ENCODE measurements around the gene TRIM6.
"Not testable (repeated sequence)": the region's sequence is repeated elsewhere in the genome, so short reads cannot be mapped to it uniquely, and the experiment has no call there.

TRIM6 gene

DNA sequence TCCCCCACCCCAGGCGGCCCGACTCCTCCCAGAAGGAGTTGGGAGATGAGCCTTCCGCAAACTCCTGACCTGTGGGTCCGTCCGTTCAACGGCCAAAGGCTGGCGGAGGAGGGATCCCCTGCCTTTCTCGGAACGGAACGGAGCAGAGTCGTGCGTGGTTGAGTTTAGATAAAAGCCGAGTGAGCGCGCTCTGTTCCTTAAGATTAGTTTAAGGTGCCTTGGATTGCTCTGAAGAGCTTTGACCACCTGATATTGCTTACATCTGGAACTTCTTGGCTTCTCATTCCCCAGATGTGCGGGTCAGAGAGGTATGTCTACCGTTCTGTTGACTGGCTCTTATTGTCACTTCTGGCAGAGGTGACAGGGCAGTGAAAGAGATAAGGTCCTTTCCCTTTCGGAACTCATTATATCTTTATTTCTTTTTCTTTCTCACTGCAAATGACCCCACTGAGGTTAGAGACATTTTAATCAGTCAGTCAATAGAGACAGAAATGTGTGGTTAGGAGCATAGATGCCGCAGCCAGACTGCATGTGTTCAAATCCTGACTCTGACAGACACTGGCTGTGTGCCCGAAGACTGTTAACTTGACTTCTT is at the start of gene TRIM6:
Gene TRIM6 (plus strand): TSS at position 31 of the 595 bp plus-strand sequence. CDS start 261 bp downstream, at position 292.
- DNase-seq: peak; percentile 71
- in situ Hi-C loops (cut with HindIII; ENCODE audit: low pct_ligation_motif_present, low pct_unique_long_range_greater_than_20kb, low sequenced_read_pairs): no loop called here

GRCh38 chr11:5547982-5548381 is 48.5 kb upstream of the TRIM6 start:
- in situ Hi-C loops (cut with HindIII; ENCODE audit: low pct_ligation_motif_present, low pct_unique_long_range_greater_than_20kb, low sequenced_read_pairs): no loop called here
- no peak for DNase-seq

DNA sequence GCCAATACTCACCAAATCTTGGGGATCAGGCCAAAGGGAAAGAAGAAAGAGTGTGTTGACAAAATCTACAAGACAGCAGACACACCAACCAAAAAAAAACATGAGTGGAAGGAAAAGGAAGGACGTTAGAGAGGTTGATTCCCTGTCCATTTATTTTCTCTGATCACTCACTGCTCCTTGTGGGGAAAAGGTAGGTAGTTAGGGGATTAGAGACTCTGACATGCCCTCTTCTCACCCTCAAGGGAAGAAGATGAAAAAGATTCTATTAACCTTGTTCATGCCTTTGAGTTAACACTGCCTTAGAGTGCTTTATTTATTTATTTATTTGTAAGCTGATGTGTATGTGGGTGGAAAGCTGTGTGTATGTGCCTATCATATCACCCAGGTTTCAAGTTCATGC is 48.0 kb upstream of the TRIM6 start, which contains the start of gene OR52H1:
Gene OR52H1 (minus strand): TSS at position 101 of the 400 bp plus-strand sequence. CDS start 3,035 bp downstream, outside the sequence.
- no peak for DNase-seq
- in situ Hi-C loops (cut with HindIII; ENCODE audit: low pct_ligation_motif_present, low pct_unique_long_range_greater_than_20kb, low sequenced_read_pairs): no loop called here

- DNase-seq: peak; percentile 70
Measured at GRCh38 chr11:5550440-5551095, 45.9 kb upstream of the TRIM6 start.

GRCh38 chr11:5553343-5553742 is 43.1 kb upstream of the TRIM6 start:
- in situ Hi-C loops (cut with HindIII; ENCODE audit: low pct_ligation_motif_present, low pct_unique_long_range_greater_than_20kb, low sequenced_read_pairs): no loop called here
- peak; percentile 10 for DNase-seq

More at GRCh38 chr11:5550440-5551095, 45.9 kb upstream of the TRIM6 start:
- in situ Hi-C loops (cut with HindIII; ENCODE audit: low pct_ligation_motif_present, low pct_unique_long_range_greater_than_20kb, low sequenced_read_pairs): no loop called here

DNA sequence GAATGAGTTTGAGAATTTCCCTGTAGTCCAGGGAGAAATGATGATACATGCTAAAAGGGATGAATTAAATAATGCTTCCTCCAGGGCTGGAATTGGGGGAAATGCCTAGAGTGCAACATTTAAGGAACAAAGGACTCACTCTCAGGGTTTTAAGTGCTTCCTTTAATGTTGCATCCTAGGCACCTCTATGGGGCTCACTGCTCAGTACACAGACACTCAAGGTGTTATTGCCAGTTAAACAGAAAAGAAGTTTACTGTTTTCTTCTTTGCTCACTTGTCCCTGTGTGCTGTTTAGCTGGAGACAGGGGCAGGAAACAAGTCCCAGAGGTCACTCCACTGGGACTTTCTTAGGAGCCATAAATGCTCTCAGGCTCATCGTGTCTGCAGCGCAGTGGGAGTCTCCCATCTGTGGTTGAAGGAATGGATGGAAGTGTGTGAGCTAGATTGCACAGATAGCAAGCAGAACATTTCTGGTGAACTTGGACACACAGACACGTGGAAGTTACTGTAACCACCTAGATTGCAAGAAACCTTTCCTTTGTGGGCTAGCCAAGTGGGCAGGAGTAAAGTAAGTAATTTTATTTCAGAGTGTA is 39.7 kb upstream of the TRIM6 start:
- in situ Hi-C loops (cut with HindIII; ENCODE audit: low pct_ligation_motif_present, low pct_unique_long_range_greater_than_20kb, low sequenced_read_pairs): no loop called here
- DNase-seq: no peak

DNA sequence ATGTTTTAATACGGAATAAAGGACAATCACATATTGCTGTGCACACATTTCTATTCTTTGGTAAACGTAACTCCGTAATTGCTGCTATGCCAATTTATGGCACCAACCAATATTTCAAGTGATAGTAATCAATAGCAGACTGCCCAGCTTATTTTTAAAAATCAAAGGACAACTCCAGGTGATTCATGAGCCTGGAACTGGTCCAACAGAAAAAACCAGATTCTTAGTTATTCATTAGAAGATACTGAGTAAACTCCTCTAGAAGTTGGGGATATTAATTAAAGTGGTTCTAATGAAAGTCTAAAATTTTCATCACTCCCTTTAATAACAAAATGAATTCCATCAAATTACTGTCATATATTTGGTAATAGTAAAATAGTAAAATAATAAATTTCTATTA is 38.7 kb upstream of the TRIM6 start:
- in situ Hi-C loops (cut with HindIII; ENCODE audit: low pct_ligation_motif_present, low pct_unique_long_range_greater_than_20kb, low sequenced_read_pairs): no loop called here

DNA sequence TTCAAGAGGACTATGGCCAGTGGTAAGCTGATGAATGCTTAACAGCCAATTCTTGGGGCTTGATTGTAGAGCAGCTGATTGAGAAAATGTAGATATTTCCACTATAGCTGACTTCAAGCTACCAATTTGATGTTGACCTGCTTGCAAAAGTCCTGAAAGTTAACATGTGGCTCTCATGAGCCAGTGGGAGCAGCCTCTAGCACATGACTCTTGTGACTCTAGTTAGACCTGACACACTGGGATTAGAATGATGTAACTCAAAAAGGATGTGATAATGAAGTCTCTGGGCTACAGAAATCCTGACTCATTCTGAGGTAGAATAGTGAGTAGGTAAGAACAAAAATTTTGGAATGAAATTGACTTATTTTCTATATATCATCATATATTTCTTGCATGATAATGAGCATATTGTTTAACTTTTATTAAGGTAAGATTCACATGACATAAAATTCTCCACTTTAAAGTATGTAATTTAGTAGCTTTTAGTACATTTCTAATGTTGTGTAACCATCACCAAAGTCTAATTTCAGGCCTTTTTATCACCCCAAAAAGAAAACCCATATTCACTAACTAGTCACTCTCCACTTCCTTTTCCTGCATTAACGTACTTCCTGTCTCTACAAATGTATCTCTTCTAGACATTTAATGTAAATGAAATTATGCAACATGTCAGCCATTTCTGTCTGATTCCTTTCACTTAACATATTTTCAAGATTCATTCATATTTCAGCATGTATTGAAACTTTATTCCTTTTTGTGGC is 32.0 kb upstream of the TRIM6 start:
- in situ Hi-C loops (cut with HindIII; ENCODE audit: low pct_ligation_motif_present, low pct_unique_long_range_greater_than_20kb, low sequenced_read_pairs): no loop called here
- DNase-seq: no peak

More for the DNA sequence above, 38.7 kb upstream of the TRIM6 start:
- DNase-seq: no peak

- DNase-seq: no peak
- in situ Hi-C loops (cut with HindIII; ENCODE audit: low pct_ligation_motif_present, low pct_unique_long_range_greater_than_20kb, low sequenced_read_pairs): no loop called here
Measured at GRCh38 chr11:5574654-5575053, 21.8 kb upstream of the TRIM6 start.

DNA sequence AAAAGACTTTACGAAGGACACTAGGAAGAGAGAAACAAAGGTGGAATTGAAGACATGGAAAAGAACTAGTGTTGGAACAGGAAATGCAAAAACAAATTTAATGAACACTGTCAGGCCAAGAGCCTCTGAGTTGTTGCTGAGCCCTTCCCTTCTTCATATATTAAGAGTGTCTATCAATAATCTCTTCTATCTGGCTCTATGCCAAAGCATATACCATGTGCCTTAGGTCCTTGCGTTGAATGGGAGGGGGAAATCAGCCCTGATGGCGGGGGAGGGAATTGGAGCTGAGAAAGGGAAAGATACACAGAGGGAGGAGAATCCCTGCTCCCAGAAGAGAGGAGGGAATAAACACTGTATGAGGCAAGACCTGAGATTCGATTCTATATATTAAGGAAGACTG is 21.3 kb upstream of the TRIM6 start:
- DNase-seq: no peak

GRCh38 chr11:5577101-5577500 is 19.3 kb upstream of the TRIM6 start:
- in situ Hi-C loops (cut with HindIII; ENCODE audit: low pct_ligation_motif_present, low pct_unique_long_range_greater_than_20kb, low sequenced_read_pairs): no loop called here
- DNase-seq: no peak

More for the DNA sequence above, 21.3 kb upstream of the TRIM6 start:
- in situ Hi-C loops (cut with HindIII; ENCODE audit: low pct_ligation_motif_present, low pct_unique_long_range_greater_than_20kb, low sequenced_read_pairs): no loop called here

- DNase-seq: no peak
- in situ Hi-C loops (cut with HindIII; ENCODE audit: low pct_ligation_motif_present, low pct_unique_long_range_greater_than_20kb, low sequenced_read_pairs): no loop called here
Measured at GRCh38 chr11:5580577-5580976, 15.9 kb upstream of the TRIM6 start, which contains the start of gene OR52B6. Gene OR52B6 (plus strand): TSS chr11:5580877. CDS start chr11:5580877, 0 bp downstream.

- no peak for DNase-seq
- in situ Hi-C loops (cut with HindIII; ENCODE audit: low pct_ligation_motif_present, low pct_unique_long_range_greater_than_20kb, low sequenced_read_pairs): no loop called here
Measured at GRCh38 chr11:5581014-5581413, 15.4 kb upstream of the TRIM6 start.

GRCh38 chr11:5584458-5584857 is 12.0 kb upstream of the TRIM6 start:
- in situ Hi-C loops (cut with HindIII; ENCODE audit: low pct_ligation_motif_present, low pct_unique_long_range_greater_than_20kb, low sequenced_read_pairs); DNase-seq: not testable (repeated sequence)

GRCh38 chr11:5589906-5590305 is 6.5 kb upstream of the TRIM6 start:
- in situ Hi-C loops (cut with HindIII; ENCODE audit: low pct_ligation_motif_present, low pct_unique_long_range_greater_than_20kb, low sequenced_read_pairs); DNase-seq: not testable (repeated sequence)

- in situ Hi-C loops (cut with HindIII; ENCODE audit: low pct_ligation_motif_present, low pct_unique_long_range_greater_than_20kb, low sequenced_read_pairs): no loop called here
- DNase-seq: peak; percentile 8
Measured at GRCh38 chr11:5591613-5592012, 4.8 kb upstream of the TRIM6 start.

- no peak for DNase-seq
- in situ Hi-C loops (cut with HindIII; ENCODE audit: low pct_ligation_motif_present, low pct_unique_long_range_greater_than_20kb, low sequenced_read_pairs): no loop called here
Measured at GRCh38 chr11:5592615-5593014, 3.8 kb upstream of the TRIM6 start.

DNA sequence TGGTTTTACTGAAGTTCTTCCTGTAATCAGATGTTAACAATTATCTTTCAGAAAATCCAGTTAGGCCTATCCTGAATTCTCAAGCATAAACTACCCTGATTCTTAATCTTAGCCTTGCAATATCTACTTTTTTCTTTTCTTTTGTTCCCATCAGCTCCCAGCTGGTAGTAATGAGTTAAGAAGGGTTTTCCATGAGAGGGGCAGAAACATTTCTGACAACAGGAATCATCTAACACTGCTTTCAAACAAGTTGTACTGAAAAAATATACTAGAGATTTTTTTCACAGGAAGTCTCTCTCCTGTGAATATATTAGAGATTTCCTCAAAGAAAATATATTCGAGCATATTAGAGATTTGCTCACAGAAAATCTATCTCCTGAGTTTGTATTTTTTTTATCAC is 3.3 kb upstream of the TRIM6 start:
- no peak for DNase-seq
- in situ Hi-C loops (cut with HindIII; ENCODE audit: low pct_ligation_motif_present, low pct_unique_long_range_greater_than_20kb, low sequenced_read_pairs): no loop called here

- in situ Hi-C loops (cut with HindIII; ENCODE audit: low pct_ligation_motif_present, low pct_unique_long_range_greater_than_20kb, low sequenced_read_pairs): no loop called here
- no peak for DNase-seq
Measured at GRCh38 chr11:5597953-5598352, 1.5 kb downstream of the TRIM6 start.
